ENCODE measurements around the gene ATG101. TPM values are rescaled to one million over a fixed set of nuclear protein-coding genes. Genes with fewer than 3 reads are reported as not detected.

Gene ATG101
- total and polyA plus RNA-seq, 2 of the 13 experiments (the other 11 are each of a cell fraction or from before 2014, with no cell fraction given) = 58.2 to 67.7 TPM

DNA sequence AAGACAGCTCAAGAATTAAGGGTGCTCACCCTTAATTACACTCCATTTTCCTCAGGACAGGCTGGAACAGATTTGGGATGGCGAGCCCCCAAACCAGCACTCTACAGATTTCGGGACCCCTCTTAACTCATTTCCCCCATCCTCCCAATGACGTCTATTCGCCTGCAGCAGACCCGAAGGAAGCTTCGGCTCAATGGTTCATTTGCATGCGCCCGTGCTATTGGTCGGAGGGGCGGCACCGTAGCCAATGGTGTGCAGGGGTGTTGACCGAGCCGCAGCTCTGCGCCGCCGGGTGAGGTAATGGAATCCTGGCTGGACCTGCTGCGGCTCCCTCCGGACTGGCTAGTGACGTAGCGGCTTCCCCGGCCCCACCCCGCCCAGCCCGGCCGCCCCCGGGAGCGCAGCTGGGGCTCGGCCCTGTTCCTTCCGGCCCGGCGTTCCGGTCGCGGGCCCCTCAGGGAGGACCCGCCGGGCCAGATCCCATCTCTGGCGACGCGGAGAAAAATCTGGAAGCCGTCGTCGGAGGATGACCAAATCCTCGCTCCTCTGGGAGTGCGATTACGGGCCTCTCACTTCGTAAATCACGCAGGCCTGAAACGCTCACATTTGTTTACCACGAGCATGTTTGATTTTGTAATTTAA, 36.9 kb upstream of the ATG101 start (continued):
- no peak for TF ChIP-seq ZNF782 (CRISPR knock-in tag; IDR thresholded peaks at IDR 0.05; ENCODE audit: borderline replicate concordance)
- TF ChIP-seq GTF2F1 (IDR thresholded peaks at IDR 0.05; ENCODE audit: low read length) = no peak
- TF ChIP-seq ZNF552 (CRISPR knock-in tag; IDR thresholded peaks at IDR 0.05; ENCODE audit: borderline replicate concordance) = no peak
- no peak for TF ChIP-seq TCF7 (IDR thresholded peaks at IDR 0.05; ENCODE audit: low read depth)
- no peak for TF ChIP-seq ZNF883 (CRISPR knock-in tag; IDR thresholded peaks at IDR 0.05; ENCODE audit: not compliant biosample characterization)
- no peak for TF ChIP-seq ZNF891 (CRISPR knock-in tag; IDR thresholded peaks at IDR 0.05)
- peak; percentile 43 for TF ChIP-seq KAT8 (CRISPR knock-in tag; IDR thresholded peaks at IDR 0.05)
- no peak for TF ChIP-seq POLR2AphosphoS2 (IDR thresholded peaks at IDR 0.05; ENCODE audit: low read depth, low read length)
- peak; percentile 40; the same call in 1 of the 2 replicates for TF ChIP-seq ELF3 (CRISPR knock-in tag; IDR thresholded peaks at IDR 0.05)
- TF ChIP-seq, protein P1, sequence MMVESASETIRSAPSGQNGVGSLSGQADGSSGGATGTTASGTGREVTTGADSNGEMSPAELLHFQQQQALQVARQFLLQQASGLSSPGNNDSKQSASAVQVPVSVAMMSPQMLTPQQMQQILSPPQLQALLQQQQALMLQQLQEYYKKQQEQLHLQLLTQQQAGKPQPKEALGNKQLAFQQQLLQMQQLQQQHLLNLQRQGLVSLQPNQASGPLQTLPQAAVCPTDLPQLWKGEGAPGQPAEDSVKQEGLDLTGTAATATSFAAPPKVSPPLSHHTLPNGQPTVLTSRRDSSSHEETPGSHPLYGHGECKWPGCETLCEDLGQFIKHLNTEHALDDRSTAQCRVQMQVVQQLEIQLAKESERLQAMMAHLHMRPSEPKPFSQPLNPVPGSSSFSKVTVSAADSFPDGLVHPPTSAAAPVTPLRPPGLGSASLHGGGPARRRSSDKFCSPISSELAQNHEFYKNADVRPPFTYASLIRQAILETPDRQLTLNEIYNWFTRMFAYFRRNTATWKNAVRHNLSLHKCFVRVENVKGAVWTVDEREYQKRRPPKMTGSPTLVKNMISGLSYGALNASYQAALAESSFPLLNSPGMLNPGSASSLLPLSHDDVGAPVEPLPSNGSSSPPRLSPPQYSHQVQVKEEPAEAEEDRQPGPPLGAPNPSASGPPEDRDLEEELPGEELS (CRISPR knock-in tag; IDR thresholded peaks at IDR 0.05) = 0 out of 2 replicates have a peak, but pooled peaks have one; percentile 26
- TF ChIP-seq ZNF558 (CRISPR knock-in tag; IDR thresholded peaks at IDR 0.05; ENCODE audit: borderline replicate concordance) = no peak
- no peak for TF ChIP-seq HNRNPH1 (optimal IDR thresholded peaks at IDR 0.05; ENCODE audit: low read depth, low read length)
- TF ChIP-seq, protein P2, sequence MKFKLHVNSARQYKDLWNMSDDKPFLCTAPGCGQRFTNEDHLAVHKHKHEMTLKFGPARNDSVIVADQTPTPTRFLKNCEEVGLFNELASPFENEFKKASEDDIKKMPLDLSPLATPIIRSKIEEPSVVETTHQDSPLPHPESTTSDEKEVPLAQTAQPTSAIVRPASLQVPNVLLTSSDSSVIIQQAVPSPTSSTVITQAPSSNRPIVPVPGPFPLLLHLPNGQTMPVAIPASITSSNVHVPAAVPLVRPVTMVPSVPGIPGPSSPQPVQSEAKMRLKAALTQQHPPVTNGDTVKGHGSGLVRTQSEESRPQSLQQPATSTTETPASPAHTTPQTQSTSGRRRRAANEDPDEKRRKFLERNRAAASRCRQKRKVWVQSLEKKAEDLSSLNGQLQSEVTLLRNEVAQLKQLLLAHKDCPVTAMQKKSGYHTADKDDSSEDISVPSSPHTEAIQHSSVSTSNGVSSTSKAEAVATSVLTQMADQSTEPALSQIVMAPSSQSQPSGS (CRISPR knock-in tag; IDR thresholded peaks at IDR 0.05) = peak; percentile 83; the same call in 1 of the 2 replicates
- TF ChIP-seq ZNF589 (CRISPR knock-in tag; conservative IDR thresholded peaks at IDR 0.05) = no peak
- no peak for TF ChIP-seq TRIM24 (CRISPR knock-in tag; IDR thresholded peaks at IDR 0.05)
- no peak for TF ChIP-seq KMT2A (CRISPR knock-in tag; IDR thresholded peaks at IDR 0.05)
- TF ChIP-seq, protein P3, sequence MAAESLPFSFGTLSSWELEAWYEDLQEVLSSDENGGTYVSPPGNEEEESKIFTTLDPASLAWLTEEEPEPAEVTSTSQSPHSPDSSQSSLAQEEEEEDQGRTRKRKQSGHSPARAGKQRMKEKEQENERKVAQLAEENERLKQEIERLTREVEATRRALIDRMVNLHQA (CRISPR knock-in tag; IDR thresholded peaks at IDR 0.05) = no peak
- no peak for TF ChIP-seq CBFB (CRISPR knock-in tag; IDR thresholded peaks at IDR 0.05)
- TF ChIP-seq, protein P4, sequence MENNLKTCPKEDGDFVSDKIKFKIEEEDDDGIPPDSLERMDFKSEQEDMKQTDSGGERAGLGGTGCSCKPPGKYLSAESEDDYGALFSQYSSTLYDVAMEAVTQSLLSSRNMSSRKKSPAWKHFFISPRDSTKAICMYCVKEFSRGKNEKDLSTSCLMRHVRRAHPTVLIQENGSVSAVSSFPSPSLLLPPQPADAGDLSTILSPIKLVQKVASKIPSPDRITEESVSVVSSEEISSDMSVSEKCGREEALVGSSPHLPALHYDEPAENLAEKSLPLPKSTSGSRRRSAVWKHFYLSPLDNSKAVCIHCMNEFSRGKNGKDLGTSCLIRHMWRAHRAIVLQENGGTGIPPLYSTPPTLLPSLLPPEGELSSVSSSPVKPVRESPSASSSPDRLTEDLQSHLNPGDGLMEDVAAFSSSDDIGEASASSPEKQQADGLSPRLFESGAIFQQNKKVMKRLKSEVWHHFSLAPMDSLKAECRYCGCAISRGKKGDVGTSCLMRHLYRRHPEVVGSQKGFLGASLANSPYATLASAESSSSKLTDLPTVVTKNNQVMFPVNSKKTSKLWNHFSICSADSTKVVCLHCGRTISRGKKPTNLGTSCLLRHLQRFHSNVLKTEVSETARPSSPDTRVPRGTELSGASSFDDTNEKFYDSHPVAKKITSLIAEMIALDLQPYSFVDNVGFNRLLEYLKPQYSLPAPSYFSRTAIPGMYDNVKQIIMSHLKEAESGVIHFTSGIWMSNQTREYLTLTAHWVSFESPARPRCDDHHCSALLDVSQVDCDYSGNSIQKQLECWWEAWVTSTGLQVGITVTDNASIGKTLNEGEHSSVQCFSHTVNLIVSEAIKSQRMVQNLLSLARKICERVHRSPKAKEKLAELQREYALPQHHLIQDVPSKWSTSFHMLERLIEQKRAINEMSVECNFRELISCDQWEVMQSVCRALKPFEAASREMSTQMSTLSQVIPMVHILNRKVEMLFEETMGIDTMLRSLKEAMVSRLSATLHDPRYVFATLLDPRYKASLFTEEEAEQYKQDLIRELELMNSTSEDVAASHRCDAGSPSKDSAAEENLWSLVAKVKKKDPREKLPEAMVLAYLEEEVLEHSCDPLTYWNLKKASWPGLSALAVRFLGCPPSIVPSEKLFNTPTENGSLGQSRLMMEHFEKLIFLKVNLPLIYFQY (CRISPR knock-in tag; IDR thresholded peaks at IDR 0.05; ENCODE audit: borderline replicate concordance) = peak; percentile 83; the same call in 1 of the 2 replicates
- TF ChIP-seq ZSCAN22 (CRISPR knock-in tag; IDR thresholded peaks at IDR 0.05) = no peak

All from HepG2 (cell line).